HG03066 (cell line): ENCODE data around the gene AVL9.
"Not testable (repeated sequence)": the region's sequence is repeated elsewhere in the genome, so short reads cannot be mapped to it uniquely, and the experiment has no call there.

Source experiments
- ATAC-seq: cut with Tn5 transposase; IDR thresholded peaks from one replicate; pipeline ENCODE4 v1.9.1; 2021; ENCODE audit warnings: low read depth; ENCODE audit not compliant: unreplicated experiment

The AVL9 gene

DNA sequence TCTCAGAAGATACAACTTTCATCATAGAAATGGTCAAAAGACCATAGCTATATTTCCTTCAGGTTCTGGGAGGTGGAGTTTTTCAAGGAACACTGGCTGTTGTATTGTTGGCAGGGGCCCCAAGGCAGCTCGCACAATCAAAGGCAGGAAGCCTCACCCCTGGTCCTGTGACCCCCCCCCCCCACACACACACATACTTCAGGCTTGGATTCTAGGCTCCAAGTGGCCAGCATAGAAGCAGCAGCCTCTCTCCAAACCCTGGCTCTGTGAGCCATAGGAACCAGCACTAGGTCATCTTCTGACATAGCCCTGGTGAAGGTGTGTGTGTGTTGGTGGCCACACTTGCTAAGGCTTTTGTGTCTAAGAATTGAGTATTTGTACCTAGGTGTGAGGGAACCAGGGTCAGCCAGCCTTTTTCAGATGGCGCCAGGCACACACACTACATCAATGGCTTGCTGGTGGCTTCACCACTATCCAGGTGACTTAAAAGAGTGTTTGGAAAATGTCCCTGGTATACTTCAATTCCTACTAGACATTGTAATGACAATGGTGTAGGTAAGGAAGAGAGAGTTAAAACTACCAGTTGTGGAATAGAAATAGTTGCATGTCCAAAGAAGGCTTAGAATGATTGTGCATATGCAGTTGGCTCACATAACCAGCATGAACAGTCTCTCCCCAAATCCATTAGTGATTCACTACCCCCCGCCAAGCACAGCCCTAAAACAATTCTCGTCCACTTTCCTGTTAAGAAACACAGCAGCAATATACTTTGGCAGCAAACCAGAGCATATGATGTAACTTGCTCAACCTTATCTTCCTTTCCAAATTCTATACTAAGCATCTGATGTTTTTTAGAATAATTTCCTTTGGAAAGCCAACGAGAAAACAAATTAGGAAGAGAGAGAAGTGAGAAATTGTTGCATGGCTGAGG lies 91.3 kb downstream of the AVL9 start:
- no peak for ATAC-seq

DNA sequence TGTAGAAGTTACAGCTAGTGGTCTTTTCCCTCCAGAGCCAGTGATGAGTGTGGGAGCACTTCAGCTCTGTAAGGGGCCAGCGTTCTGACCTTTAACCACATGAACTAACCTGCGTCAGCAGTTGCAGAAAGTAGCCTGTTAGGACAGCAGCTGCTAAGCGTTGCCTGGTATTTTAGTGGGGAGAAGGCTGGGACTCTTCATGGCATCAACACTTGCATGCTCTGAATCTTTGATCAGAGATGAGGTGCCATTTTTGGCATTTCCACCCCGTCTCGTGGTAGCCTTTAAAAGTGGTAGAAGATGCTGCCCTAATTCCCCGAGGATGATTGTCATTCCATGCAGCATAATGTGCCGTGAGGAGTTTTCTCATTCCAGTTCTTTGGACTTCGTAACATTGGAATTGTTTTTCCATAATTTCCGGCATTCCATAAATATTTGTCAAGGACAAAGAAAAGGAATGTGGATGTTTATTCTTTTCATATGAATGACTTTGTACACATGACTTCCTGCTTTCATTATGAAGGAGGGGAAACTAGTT lies 92.2 kb downstream of the AVL9 start:
- ATAC-seq: no peak

GRCh38 chr7:32588657-32589056 lies 93.4 kb downstream of the AVL9 start:
- peak; percentile 38 for ATAC-seq

GRCh38 chr7:32591938-32592337 lies 96.6 kb downstream of the AVL9 start:
- no peak for ATAC-seq

GRCh38 chr7:32592701-32593100 lies 97.4 kb downstream of the AVL9 start:
- ATAC-seq: no peak

DNA sequence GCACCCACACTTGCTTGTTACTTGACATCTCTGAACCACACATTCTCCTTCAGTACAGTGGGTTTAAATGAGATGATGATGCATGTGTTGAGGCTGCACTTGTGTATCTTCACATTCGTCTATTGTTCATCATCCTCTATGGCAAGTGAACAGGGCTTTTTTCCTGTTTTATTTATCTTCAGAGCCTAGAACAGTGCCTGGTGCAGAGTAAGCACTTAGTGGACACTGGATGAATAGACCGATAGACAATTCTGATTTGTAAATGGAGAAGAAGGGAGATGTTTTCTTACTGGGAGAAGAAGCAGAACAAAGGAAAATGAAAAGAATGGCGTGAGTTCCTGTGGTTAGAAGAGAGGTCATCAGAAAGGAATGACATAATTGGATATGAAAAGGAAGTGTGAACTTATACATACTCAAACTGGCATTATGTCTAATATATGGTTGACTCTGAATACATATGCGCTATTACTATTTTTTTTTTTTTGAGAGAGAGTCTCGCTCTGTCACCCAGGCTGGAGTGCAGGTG lies 99.7 kb downstream of the AVL9 start:
- no peak for ATAC-seq

DNA sequence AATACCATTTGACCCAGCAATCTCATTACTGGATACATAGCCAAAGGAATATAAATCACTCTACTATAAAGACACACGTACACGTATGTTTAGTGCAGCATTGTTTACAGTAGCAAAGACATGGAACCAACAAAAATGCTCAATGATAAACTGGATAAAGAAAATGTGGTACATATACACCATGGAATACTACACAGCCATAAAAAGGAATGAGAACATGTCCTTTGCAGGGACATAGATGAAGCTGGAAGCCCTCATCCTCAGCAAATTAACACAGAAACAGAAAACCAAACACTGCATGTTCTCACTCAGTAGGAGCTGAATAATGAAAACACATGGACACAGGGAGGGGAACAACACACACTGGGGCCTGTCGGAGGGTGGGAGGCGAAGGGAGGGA lies 105.9 kb downstream of the AVL9 start:
- ATAC-seq: not testable (repeated sequence)

- ATAC-seq: no peak
These were observed 107.2 kb downstream of the AVL9 start for GRCh38 chr7:32602470-32602869.

DNA sequence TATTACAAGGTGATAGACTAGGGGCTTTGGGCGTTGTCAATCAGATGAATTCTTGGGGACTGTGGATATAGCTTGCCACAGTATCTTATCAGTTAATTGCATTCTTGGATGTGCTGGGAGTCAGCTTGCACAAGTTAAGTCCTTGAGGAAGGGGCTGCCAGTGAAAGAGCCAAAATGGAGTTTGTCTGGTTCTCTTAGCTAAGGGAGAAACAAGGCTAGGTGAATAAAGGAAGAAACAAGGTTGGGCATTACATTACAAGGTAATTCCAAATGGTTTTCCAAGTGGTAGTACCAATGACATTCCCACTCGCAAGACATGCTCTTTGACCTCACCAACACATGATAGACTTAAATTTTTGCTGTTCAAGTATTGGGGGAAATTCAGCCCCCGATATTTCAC lies 108.2 kb downstream of the AVL9 start:
- not testable (repeated sequence) for ATAC-seq

- not testable (repeated sequence) for ATAC-seq
These were observed 108.8 kb downstream of the AVL9 start for GRCh38 chr7:32604047-32604446.

GRCh38 chr7:32605032-32605431 lies 109.7 kb downstream of the AVL9 start:
- ATAC-seq: no peak

DNA sequence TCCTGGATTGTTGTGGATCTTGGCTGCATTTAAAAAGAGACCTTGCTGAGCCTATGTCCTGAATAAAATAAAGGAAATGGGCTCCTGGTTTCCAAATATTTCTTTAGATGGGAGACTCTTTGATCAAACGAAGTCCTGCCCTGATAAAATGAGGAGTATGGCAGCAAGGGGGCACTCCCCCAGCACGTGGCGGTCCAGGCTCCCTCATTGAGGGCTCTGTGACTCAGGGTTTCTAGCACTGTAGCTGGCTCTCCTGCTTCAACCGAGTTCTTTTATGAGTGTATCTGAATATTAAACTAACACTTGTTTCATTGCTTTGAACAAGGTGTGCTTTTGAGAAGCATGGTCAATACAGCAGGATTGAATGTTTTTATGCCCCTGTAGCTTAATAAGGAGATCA lies 114.2 kb downstream of the AVL9 start:
- no peak for ATAC-seq

GRCh38 chr7:32611201-32612099 lies 116.2 kb downstream of the AVL9 start:
- ATAC-seq: no peak

GRCh38 chr7:32616625-32617024 lies 121.3 kb downstream of the AVL9 start:
- ATAC-seq: no peak

DNA sequence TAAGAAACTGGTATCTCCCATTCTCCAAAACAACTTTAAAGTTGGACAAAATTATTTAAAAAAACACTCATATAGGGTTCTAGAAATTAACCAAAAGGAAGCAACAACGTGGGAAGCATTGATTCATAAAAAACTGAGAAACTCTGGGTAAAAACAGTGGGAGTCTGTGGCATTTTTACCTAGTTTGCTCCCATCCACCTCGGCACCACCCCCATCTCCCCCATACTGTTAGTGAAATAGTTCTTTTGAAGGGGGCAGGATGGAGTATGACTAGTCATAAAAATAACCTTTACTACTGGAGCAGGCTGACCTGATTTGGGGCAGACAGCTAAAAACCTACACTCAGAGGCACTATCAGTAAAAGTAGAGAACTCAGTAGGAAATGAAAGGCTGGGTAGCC lies 123.2 kb downstream of the AVL9 start:
- no peak for ATAC-seq

DNA sequence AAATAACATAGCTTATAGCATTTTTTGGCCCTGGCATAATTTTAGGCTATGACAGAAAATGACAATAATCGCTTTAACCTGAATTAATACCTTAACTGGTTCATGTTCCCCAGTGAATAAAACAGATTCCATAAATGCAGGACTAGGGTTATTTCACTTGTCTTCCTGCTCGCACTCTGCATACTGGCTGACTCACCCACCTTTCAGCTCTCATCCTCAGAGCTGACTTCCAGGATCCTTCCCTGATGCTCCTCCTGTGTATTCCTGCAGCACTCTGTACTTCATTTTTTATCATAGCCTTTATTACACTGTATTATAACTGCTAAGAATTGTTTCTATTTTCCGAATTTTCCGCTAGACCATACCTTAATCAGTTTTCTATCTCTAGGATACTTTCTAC lies 123.7 kb downstream of the AVL9 start:
- no peak for ATAC-seq

- ATAC-seq: not testable (repeated sequence)
These were observed 124.1 kb downstream of the AVL9 start for GRCh38 chr7:32619416-32619815.

DNA sequence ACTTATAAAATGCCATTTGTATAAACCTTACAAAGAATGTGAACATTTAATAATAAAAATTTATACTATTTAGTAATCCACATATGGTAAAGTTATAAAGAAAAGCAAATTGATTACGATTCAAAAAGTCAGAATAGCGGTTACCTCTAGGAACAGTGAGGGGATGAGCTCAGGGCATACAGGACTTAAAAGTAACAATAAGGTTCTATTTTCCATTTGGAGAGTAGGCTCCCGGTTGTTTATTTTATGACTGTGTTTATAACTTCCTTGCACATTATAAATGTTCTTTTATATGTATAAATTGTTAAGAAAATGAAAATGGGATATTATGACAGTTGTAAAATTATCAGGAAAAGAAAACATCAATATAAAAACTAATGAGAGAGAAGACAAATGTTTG lies 135.7 kb downstream of the AVL9 start:
- no peak for ATAC-seq

GRCh38 chr7:32631590-32632497 lies 136.6 kb downstream of the AVL9 start:
- ATAC-seq: not testable (repeated sequence)

DNA sequence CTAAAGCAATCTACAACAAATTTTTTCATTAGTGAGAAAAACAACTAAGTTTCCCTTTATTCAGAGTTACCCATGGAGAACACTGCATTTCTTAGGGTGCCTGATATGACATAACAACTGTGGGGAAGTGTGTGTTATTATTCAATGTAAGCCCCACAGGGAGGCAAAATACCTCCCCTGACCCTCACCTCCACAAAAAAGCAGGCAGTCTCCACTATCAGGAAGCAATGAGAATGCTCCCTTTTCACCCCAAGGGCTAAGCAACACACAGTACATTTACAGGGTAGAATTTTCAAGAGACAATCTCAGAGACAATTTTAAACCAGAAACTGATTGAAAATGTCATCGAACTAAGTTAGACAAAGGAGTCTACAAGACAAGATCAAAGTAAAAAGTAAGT lies 138.2 kb downstream of the AVL9 start:
- not testable (repeated sequence) for ATAC-seq
